Fibroblast of skin of abdomen (primary cell): ENCODE results near the gene LRBA.

ENCODE experiments used
- DNase-seq: peaks from one replicate; pipeline ENCODE4 v3.0.0-alpha.2; 2013

The LRBA gene

GRCh38 chr4:150355418-150355817 is 659.7 kb downstream of the LRBA start:
- DNase-seq: no peak

- no peak for DNase-seq
These were observed 660.8 kb downstream of the LRBA start for GRCh38 chr4:150354214-150354796.

GRCh38 chr4:150348079-150348478 is 667.0 kb downstream of the LRBA start:
- peak; percentile 59 for DNase-seq

- no peak for DNase-seq
These were observed 669.8 kb downstream of the LRBA start for GRCh38 chr4:150345207-150345744.

GRCh38 chr4:150343796-150344195 is 671.3 kb downstream of the LRBA start:
- DNase-seq: no peak

GRCh38 chr4:150342945-150343344 is 672.1 kb downstream of the LRBA start:
- DNase-seq: no peak

GRCh38 chr4:150337734-150338133 is 677.4 kb downstream of the LRBA start:
- DNase-seq: peak; percentile 80

- DNase-seq: no peak
These were observed 678.2 kb downstream of the LRBA start for GRCh38 chr4:150336676-150337412.

- DNase-seq: no peak
These were observed 682.1 kb downstream of the LRBA start for GRCh38 chr4:150332961-150333360.

- DNase-seq: no peak
These were observed 683.0 kb downstream of the LRBA start for GRCh38 chr4:150332086-150332485.

GRCh38 chr4:150329373-150329772 is 685.7 kb downstream of the LRBA start:
- DNase-seq: no peak

- DNase-seq: no peak
These were observed 686.6 kb downstream of the LRBA start for GRCh38 chr4:150328496-150328895.

GRCh38 chr4:150327262-150327780 is 687.8 kb downstream of the LRBA start:
- DNase-seq: no peak

GRCh38 chr4:150325872-150326271 is 689.2 kb downstream of the LRBA start:
- no peak for DNase-seq

- peak; percentile 31 for DNase-seq
These were observed 691.4 kb downstream of the LRBA start for GRCh38 chr4:150323406-150324325.

- no peak for DNase-seq
These were observed 692.4 kb downstream of the LRBA start for GRCh38 chr4:150322646-150323045.

GRCh38 chr4:150321113-150321512 is 694.0 kb downstream of the LRBA start:
- no peak for DNase-seq

- no peak for DNase-seq
These were observed 696.1 kb downstream of the LRBA start for GRCh38 chr4:150318971-150319370.

GRCh38 chr4:150318527-150318926 is 696.6 kb downstream of the LRBA start:
- DNase-seq: no peak

GRCh38 chr4:150316332-150317205 is 698.5 kb downstream of the LRBA start:
- DNase-seq: peak; percentile 85

GRCh38 chr4:150315691-150316090 is 699.4 kb downstream of the LRBA start:
- no peak for DNase-seq

- DNase-seq: peak; percentile 54
These were observed 699.9 kb downstream of the LRBA start for GRCh38 chr4:150315175-150315574.
